Raji (cell line): Measurements from ENCODE around the gene CDH13.

Experiments
- POLR2A ChIP-seq: IDR thresholded peaks from 2 replicates; pipeline ENCODE4 v1.6.1; 2011; ENCODE audit warnings: low read depth, low read length, control low read depth; ENCODE audit not compliant: insufficient read depth

CDH13 gene

GRCh38 chr16:83115491-83116232, 488.9 kb downstream of the CDH13 start:
- TF ChIP-seq POLR2A, result no peak

GRCh38 chr16:83116274-83116892, 489.6 kb downstream of the CDH13 start:
- TF ChIP-seq POLR2A, result no peak

GRCh38 chr16:83117810-83118209, 491.0 kb downstream of the CDH13 start:
- TF ChIP-seq POLR2A, result no peak

GRCh38 chr16:83118365-83118764, 491.6 kb downstream of the CDH13 start:
- TF ChIP-seq POLR2A, result no peak

GRCh38 chr16:83125999-83126568, 499.3 kb downstream of the CDH13 start:
- no peak for TF ChIP-seq POLR2A

GRCh38 chr16:83128041-83128440, 501.3 kb downstream of the CDH13 start:
- no peak for TF ChIP-seq POLR2A

GRCh38 chr16:83130039-83130438, 503.3 kb downstream of the CDH13 start:
- TF ChIP-seq POLR2A, result no peak

- no peak for TF ChIP-seq POLR2A
Observed at GRCh38 chr16:83134638-83135037, 507.9 kb downstream of the CDH13 start.

- TF ChIP-seq POLR2A, result no peak
Observed at GRCh38 chr16:83136419-83136818, 509.6 kb downstream of the CDH13 start.

- TF ChIP-seq POLR2A, result no peak
Observed at GRCh38 chr16:83136924-83137323, 510.2 kb downstream of the CDH13 start.

- no peak for TF ChIP-seq POLR2A
Observed at GRCh38 chr16:83137326-83137781, 510.6 kb downstream of the CDH13 start.

GRCh38 chr16:83137894-83138293, 511.1 kb downstream of the CDH13 start:
- no peak for TF ChIP-seq POLR2A

GRCh38 chr16:83138512-83138911, 511.7 kb downstream of the CDH13 start:
- TF ChIP-seq POLR2A, result no peak

GRCh38 chr16:83138976-83139690, 512.4 kb downstream of the CDH13 start:
- TF ChIP-seq POLR2A, result no peak

- no peak for TF ChIP-seq POLR2A
Observed at GRCh38 chr16:83143788-83144187, 517.0 kb downstream of the CDH13 start.

- no peak for TF ChIP-seq POLR2A
Observed at GRCh38 chr16:83145297-83145696, 518.5 kb downstream of the CDH13 start.
